OCI-M1 (cell line): ENCODE measurements around the gene UBE2E2.

ENCODE experiments used
- DNase-seq: peaks from one replicate; lab custom pipeline; 2025; lab: John Stamatoyannopoulos, UW

Gene UBE2E2

DNA sequence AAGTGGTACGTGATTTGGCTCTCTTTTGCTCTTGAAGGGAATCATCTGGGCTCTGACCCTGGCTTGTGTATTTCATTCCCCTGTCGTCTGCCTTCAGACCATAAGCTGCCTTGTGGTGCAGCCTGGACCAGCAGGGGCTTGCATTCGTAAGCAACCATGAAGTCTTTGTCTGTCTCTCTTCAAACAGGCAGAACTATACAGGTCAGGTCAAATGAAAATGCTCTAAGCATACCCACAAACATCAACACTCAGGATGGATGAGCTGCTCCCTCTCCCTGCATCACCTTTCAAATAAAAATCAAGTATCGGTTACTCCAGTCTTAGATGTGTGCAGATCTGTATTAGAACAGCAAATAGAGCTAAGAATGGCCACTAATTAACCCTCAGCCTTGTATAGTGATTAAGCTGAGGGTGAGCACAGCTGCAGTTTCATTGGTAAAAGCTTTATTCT is 334.0 kb downstream of the UBE2E2 start:
- DNase-seq = no peak

DNA sequence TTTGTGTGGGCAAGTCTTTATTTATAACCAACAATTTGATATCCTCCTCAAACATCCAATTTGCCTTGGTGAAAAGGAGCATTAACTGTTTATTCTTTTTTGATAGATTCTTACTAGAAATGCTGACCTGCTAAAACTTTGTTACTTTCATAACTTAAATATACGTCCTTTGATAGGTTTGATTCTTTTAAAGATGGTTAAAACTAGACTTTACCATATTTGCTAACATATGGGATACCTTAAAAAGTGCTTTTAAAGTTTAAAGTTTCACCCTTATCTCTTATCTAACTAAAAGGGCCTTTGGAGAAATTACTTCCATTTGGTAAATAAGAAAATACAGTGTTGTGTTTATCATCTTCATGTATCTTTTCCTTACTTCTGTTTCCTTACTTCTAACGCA is 336.1 kb downstream of the UBE2E2 start:
- no peak for DNase-seq

DNA sequence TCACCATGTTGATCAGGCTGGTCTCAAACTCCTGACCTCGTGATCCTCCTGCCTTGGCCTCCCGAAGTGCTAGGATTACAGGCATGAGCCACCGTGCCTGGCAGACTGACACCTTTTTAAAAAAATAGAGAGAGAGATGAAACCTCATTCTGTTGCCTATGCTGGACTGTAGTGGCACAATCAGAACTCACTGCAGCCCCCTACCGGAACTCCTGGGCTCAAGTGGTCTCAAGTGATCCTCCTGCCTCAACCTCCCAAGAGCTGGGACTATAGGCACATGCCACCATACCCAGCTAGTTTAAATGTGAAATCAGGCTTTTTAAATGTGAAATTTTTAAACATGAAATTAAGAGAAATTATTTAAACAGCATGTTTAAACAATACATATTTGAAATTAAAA is 337.5 kb downstream of the UBE2E2 start:
- peak; percentile 16 for DNase-seq

DNA sequence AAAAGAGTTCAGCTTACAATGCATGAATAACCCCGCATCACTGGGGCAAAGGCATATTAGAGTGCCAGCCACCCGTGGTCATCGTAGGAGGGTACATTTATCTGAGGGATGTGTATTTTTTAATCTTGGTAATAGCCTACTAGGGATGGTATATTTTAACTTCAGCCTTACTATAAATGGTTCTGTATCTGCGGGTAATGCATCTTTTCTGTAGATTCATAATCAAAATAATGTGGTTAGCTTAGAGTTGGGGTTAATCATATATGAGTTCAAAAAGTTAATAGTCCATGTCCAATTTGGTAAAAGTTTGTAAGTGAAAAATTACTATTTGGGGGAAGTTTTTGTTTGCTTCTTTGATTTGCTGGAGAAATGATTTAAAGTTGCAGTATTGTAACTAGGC is 339.0 kb downstream of the UBE2E2 start:
- no peak for DNase-seq

DNA sequence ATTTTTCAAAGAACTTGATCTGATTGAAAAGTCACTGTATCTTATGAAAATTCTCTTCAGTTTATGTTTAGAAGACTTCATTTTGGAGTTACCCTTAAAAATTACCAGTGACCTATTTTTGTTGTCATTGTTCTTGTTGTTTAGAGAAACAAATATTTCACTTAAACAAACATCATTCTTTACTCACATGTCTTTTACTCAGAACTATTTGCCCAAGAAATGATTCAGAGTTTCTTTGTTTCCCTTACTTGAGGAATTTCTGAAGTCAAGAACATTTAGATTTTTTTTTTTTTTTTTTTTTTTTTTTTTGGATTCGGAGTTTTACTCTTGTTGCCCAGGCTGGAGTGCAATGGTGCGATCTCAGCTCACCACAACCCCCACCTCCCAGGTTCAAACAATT is 343.1 kb downstream of the UBE2E2 start:
- DNase-seq = no peak

DNA sequence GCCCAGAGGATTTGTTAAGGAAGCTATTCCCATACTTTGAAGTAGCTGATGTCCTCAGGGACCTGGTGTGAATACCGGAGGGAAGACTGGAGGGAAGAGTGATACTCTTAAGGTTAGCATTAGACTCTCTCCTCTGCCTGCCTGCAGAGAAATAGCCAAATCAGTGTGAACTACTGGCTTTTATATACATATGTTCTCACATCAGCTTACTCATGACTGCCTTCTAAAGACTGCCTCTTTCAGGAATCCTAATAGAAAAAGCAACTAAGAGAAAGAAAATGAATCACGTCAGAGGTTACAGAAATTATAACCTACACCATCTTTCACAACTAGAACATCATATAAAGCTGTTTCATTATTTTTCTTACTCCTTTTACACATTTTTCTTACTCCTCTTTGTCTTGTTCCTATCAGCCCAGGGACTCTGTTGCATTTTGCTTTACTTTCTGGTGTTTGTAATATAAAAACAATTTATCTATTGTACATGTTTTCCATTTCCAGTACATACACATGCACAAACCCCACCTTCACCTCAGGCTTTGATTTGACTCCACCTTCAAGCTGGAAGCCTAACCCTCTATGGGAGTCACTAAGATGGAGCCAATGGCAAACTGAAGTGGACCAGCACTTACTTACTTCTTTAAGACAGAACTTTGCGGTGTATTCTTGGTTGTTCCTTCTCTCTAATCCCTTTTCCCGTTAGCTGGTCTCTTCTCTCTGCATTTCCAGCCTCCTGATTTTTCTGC is 345.0 kb downstream of the UBE2E2 start:
- DNase-seq = no peak

DNA sequence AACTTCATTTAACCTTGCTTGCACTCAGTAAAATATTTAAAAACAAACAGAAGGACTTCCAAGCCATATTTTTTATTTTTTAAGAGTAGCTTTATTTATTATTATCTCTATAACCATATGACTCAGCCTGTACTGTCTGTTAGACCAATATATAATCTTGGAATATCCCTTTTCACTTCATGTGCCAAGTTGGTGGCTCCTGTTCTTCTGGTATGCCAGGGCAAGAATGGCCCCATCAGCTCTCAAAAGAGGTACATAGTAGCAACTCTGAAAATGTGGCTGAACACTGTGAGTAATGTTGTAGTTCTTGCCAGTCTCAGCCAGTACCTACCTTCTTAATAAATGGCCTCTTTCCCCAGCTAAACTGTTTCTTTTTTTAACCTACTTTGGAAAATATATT is 345.6 kb downstream of the UBE2E2 start:
- no peak for DNase-seq

DNA sequence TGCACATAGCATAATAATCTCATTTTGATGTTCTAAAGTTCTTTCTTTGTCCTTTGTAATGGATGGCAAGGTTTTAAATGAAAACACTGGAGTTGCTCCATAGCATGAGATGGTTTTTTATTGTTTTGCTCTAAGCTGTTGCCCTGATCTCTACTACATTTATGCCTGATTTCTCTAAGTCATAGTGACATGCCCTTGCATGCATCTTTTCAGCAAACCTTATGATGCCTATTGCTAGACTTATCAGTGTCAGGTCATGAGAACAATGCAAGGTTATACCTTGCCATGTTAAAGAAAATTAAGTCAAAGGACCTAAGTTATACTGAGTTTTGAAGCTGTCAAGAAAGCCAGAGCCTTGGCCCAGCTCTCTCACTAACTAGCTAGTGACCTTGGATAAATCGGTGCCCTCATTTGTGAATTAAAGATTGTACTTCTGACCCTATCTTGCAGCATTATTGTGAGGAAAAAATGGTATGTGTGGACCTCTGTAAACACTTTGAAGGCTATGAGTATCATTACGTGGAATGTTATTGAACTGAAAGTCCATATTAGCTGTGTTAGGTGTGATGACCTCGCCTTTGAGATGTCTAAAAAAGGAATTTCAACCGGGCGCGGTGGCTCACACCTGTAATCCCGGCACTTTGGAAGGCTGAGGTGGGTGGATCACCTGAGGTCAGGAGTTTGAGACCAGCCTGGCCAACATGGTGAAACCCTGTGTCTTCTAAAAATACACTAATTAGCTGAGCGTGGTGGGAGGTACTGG is 346.2 kb downstream of the UBE2E2 start:
- no peak for DNase-seq

DNA sequence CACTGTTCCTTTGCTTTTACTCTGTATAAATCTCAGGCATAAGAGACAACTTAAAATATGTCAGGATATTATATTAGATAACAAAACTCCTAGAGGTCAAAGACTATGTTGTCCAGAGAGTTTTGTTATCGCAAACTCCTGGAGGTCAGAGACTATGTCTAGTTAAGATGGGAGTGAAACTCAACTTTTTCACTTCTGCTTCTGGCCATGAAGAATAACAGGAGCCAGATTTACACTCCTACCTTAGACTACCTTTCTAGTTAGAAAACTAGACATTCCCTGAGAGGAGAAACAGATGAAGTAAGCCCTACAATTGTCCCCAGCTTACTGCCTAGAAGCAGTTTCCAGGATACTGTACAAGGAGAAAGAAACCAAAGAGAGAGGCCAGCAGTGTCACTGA is 347.3 kb downstream of the UBE2E2 start:
- DNase-seq = no peak

DNA sequence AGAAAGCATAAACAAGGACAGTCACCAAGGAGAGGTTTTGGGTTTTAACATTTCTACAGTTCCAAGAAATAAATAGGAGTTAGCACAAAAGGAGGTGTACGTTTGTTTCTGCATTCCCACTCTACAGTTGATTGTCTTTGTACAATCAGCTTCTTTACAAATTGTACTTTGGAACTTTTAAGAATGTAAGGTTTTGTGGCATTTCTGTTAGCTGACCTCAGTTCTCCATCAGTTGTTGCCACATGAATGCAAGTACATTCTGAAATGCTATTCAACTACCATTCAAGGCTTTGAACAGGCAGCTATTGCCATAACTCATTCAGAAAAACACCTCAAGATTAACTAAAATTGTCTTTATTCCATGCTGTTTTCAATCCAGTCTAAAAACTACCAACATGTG is 349.4 kb downstream of the UBE2E2 start:
- DNase-seq = no peak

DNA sequence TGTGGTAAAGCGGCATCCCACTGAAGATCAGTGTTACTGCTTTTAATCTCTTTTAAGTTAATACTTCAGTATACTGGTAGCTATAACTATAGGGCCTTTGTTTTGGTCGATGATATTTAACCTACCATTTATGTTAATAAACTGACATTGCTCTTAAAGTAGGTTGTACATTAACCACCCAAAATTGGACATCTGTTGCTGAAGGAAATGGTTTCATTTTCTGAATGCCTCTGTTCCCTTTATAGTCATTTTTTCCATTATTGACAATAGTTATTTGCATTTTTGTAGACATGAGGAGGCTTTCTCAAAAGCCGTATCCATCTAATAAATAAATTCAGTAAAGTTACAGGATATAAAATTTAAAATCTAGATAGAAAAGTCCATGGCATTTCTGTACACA is 350.2 kb downstream of the UBE2E2 start:
- no peak for DNase-seq

DNA sequence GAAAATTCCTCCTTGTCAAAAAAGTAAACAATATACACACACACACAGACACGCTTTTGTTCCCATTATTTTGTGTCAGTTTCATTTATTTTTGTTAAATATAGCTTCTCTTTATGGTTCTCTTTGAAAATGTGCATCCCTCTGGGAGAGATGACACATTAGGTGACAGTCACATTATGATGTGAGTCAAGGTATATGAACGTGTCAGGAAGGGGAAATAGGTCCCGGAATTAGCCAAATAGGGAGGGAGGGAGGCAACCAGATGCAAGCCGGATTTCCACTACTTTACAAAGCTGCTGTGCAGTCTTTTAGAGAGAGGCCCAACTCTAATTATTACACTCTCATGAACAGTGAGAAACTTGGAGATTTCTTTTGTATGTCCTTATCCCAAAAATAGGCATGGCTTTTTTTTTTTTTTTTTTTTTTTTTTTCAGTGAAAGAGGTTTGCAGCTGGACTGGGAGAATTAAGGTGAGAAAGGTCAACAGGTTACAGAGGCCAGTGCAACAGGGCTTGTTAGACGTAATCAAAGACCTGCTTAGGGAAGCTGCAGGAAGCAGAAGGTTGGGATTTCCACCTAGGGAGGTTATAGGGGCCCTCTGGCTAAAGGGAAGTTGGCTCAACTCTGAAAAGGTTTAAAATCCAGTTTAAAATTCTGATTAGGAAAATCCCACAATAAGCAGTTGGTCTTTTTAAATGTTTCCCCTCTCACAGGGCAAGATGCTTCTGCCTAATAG is 362.1 kb downstream of the UBE2E2 start:
- no peak for DNase-seq

DNA sequence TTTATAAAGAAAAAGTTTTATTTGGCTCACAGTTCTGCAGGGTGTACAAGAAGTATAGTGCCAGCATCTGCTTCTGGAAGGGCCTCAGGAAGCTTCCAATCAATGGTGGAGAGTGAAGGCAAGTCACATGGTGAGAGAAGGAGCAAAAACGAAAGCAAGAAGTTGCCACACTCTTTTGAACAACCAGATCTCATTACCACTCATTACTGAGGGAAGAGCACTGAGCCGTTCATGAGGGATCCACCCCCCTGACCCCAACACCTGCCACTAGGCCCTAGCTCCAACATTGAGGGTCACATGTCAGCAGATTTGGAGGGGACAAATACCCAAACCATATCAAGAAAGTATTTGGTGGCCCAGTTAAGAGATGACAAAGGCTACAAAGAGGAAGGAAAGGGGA is 363.4 kb downstream of the UBE2E2 start:
- DNase-seq = peak; percentile 10

DNA sequence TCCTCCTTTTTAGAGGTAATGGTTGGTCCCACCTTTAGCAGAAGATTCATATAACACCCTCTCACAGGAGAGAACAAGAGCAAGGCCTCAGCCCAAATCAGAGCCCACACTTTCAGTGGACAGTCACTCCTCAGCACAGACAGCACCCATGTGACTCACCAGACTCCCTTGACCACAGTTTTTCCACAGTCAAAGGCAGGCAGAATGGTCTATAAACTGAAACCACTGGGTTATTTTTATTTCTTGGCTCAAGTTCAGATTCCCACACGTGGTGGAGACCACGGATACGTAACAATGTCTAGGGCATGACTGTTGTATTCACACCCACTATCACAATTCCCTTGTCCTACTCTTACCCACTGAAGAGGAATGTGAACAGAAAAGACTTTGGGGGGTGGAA is 364.8 kb downstream of the UBE2E2 start:
- peak; percentile 36 for DNase-seq

DNA sequence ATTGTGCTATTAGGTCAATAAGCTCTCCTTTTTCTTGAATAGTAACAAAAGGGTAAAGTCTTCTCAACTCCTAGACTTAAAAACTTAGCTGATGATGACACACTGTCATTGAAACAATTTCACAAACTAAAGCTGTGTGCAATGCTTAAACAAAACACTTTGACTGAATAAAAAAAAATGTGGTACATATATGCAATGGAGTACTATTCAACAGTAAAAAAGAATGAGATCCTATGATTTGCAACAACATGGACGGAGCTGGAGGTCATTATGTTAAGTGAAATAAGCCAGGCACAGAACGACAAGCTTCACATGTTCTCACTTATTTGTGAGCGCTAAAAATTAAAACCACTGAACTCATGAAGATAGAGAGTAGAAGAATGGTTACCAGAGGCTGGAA is 370.7 kb downstream of the UBE2E2 start:
- DNase-seq = no peak

DNA sequence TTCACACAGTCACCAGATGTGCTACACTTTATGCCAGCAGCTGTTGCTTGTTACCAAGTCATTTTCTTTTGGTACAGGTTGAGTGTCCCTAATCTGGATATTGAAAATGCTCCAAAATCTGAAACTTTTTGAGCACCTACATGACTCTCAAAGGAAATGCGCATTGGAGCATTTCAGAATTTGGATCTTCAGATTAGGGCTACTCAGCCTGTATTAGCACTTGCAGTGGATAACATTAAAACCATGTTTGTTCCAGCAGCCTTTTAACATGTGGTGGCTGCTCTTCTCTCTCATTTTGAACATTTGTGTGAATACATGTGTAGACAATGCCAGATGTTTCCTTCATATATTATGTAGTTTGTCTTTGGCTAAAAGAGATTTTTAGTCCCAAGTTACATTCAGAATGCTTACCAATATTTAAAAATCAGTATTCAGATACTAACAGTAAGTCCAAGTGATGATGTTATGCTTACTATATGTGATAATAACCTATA is 371.7 kb downstream of the UBE2E2 start:
- DNase-seq = no peak

DNA sequence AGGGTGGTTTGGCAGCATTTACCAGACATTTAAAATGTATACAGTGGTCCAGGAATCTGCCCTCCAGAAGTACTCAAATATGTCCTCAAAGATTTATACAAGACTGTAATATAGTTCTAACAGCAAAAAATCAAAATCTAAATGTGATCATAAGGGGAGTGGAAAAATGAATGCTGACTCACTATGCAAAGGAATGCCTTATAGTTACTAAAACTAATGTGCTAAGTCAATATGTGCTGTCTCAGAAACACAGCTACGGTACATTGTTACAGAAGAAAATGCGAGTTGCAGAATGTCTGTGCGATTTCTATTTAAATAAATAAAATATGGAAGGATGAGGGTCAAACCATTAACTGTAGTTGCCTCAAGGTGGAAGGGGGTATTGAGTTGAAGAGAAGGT is 372.6 kb downstream of the UBE2E2 start:
- DNase-seq = no peak

DNA sequence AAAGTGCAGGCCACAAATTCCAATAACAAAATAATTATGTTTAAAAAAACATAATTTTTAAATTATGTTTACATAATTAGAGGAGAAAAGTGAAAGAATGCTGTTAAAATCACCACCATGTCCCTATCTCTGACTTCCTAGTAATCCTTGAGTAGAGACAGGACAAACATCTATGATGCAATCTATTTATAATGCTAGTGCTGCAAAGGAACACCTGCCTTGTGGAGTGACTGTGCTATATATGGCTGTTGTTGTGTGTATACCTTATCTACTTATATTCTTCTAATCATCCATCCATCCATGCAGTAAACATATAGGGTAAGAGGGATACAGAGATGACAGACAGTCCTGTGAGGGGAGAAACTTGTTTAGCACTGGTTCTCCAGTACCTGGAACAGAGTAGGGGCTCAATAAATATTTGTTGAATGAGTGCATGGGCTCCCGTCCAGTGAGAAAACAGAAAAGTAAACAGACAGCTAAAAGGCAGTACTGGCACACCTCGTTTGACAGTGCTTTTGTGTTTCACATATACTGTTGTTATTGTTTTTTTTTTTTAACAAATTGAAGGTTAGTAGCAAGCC is 373.3 kb downstream of the UBE2E2 start:
- no peak for DNase-seq

DNA sequence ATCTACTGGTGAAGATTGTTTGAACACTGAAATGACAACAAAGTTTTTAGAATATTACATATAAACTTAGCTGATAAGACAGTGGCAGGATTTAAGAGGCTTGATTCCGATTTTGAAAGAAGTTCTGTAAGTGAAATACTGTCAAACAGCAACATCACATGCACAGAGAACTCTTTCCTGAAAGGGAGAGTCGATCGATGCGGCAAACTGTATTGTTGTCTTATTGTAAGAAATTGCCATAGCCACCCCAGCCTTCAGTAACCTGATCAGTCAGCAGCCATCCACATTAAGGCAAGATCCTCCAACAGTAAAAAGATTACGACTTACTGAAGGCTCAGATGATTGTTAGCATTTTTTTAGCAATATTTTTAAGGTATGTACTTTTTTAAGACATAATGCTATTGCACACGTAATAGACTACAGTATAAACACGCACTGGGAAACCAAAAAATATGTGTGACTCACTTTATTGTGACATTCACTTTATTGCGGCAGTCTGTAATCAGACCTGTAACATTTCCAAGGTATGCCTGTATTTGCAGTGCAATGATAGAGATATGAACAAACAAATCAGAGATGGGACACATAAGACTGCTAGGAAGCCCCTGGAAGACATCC is 377.1 kb downstream of the UBE2E2 start:
- no peak for DNase-seq

DNA sequence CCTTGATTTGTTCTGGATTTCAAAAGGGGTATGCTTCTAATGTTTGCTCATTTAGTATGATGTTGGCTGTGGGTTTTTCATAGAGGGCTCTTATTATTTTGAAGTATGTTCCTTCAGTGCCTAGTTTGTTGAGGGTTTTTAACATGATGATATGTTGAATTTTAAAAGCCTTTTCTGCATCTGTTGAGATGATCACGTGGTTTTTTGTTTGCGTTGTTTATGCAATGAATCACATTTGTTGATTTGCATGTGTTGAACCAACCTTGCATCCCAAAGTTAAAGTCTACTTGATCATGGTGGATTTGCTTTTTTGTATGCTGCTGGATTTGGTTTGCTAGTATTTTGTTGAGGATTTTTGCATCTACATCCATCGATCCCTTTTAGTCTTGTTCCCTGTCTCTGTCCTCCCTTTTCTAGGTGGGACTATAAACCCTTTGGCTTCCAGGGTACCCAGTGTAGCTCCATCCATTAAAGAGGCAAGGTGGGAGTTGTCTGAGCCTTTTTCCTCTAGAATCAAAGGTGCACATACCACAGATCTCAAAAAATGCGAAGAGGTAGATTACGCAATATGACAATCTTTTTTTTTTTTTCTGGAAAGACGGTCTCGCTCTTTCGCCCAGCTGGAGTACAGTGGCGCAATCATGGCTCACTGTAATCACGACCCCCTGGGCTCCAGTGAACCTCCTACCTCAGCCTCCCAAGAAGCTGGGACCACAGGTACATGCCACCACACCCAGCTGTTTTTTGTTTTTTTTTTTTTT is 381.0 kb downstream of the UBE2E2 start:
- DNase-seq = no peak

DNA sequence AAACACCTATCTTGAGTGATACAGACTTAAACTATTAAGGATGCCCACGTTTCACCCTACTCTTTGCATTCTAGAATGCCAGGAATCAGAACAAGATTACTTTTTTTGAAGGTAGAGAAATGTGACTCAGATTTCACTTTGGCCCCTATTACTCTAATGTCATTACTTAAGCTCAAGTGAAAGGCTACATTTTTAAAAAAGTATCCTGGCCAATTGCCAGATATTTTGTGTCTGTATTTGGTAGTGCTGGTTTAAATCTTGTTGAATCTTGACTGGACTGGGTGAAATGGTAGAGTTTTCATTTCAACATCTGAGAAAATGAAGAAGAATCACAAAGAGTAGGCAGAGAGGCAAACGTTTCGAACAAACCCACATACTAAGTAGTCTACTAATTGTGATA is 384.4 kb downstream of the UBE2E2 start:
- DNase-seq = no peak
